Right cardiac atrium (tissue), 5 donors: ENCODE measurements around the gene DUSP1. TPM values are rescaled to one million over a fixed set of nuclear protein-coding genes. Genes with fewer than 3 reads are reported as not detected.

Experiments used
- ATAC-seq, 2 donors: fragments of 200-7000 bp; cut with Tn5 transposase; one replicate each; pipeline versions ENCODE4 v1.8.0 to v1.9.1; 2020; ENCODE audit warnings: moderate library complexity in 2 of 2, mild to moderate bottlenecking in 1 of 2
- DNase-seq, 3 donors: peaks; one replicate each; pipeline ENCODE4 v3.0.0-alpha.2; 2020
- H3K27ac ChIP-seq: one replicate; pipeline ENCODE4 v1.5.1; 2013; ENCODE audit warnings: mild to moderate bottlenecking, low read length, control low read depth, moderate library complexity
- H3K27me3 ChIP-seq: one replicate; pipeline ENCODE4 v1.6.1; 2013; ENCODE audit not compliant: control insufficient read depth, insufficient read depth
- H3K4me1 ChIP-seq: one replicate; pipeline ENCODE4 v1.6.1; 2013; ENCODE audit warnings: low read length; ENCODE audit not compliant: control insufficient read depth, insufficient read depth
- H3K4me3 ChIP-seq: one replicate; pipeline ENCODE4 v1.5.1; 2013; ENCODE audit warnings: low read length, control low read depth
- H3K9me3 ChIP-seq: one replicate; pipeline ENCODE4 v1.6.1; 2013; ENCODE audit warnings: low read length; ENCODE audit not compliant: control insufficient read depth
- WGBS: extraction: QIAGEN DNeasy Blood & Tissue Kit; methylation state at CpG from one replicate; pipeline ENCODE4 v1.1.7; 2013; 5-methylcytosine and 5-hydroxymethylcytosine counted together
- intact Hi-C, 4 donors: fragments of 100-400 bp; cut with DNase I; formaldehyde crosslinking; loops; one replicate each; pipeline versions ENCODE4 v1.11.0 to v1.14.0; 2022 to 2023
- polyA plus RNA-seq: library from polyadenylated mRNA; stranded (reverse); fragments of 200-250 nt; gene quantifications from one replicate; pipeline ENCODE4 v1.2.3, GENCODE V29; 2013
- total RNA-seq, 4 donors: library from RNA; stranded (reverse); fragmentation: NEBNext Ultra II Directional; extraction: Animal tissue kit (Norgen Biotek cat#: 25700); gene quantifications; one replicate each; pipeline ENCODE4 v1.2.1, GENCODE V29; 2021
- donor health status: healthy with polysubstance abuse.
- donor health status: DM: no; HTN: yes; CAD: no.
- donor health status: DM: no; HTN: no; CAD: no.
- donor health status: DM: no; HTN: yes; CAD: no; lungs with severe emphysema.
- donor health status: DM: yes; HTN: yes; CAD: no.

DUSP1 gene
- total and polyA plus RNA-seq, 5 donors: 78.7 to 247 (median 97.6) TPM

- H3K27ac ChIP-seq: peak overlapping the region; percentile 50
- H3K9me3 ChIP-seq: no peaks in the 10 kb centered on the region
- no peak for ATAC-seq
- intact Hi-C loops: no loop called here
- no peak for DNase-seq
- WGBS: 90% methylated on average over 11 of the region's 11 CpGs
- no peaks in the 10 kb centered on the region for H3K27me3 ChIP-seq
- H3K4me1 ChIP-seq: no peaks in the 10 kb centered on the region
- H3K4me3 ChIP-seq: no peak overlapping the region
Measured at GRCh38 chr5:172807766-172808311, 36.8 kb upstream of the DUSP1 start.

DNA sequence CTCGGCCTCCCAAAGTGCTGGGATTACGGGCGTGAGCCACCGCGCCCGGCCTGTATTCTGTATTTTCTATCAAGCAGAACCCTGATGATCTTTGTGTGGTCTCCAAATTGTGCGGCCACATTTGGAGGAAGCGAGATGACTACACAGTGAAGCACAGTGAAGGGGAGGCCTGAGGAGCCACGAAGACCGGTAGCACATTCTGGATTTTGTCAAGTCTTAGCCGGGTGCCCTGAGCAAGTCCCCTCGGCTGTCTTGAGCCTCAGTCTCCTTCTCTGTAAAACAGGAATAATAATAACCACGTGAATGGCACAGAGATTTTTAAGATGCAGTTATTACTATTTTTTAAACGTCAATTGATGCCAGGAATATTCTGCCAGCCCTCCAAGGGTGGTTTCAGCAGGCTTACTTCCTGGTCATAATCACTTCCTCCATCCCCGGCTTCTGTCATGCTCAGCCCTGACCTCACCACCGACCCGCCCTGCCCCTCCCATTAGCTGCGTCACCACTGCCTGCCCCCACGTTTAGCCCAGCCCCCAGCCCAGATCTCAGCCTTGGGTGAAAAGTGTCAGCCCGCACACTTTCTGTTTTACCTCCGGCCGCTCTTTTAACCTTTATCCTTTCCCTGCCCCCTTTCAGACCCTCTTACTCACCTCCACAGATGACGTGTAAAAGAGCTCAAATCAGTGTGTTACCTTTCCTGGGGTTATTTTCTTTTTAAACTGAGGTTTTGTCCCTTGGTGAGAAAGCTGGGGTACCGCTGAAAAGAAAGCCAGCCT, 36.1 kb upstream of the DUSP1 start:
- H3K27ac ChIP-seq: peak overlapping the region; percentile 58
- ATAC-seq (peak; percentile 98 to 99), DNase-seq (peak; percentile 88 to 95 (median 95))
- H3K4me3 ChIP-seq: peak overlapping the region; percentile 5
- intact Hi-C loops: no loop called here
- H3K27me3 ChIP-seq: no peaks in the 10 kb centered on the region
- WGBS: 59% methylated on average over 24 of the region's 24 CpGs
- no peaks in the 10 kb centered on the region for H3K4me1 ChIP-seq
- H3K9me3 ChIP-seq: no peaks in the 10 kb centered on the region

- intact Hi-C loops: no loop called here
- Histone ChIP-seq H3K9me3 (no peaks in the 10 kb centered on the region), H3K27me3 (no peaks in the 10 kb centered on the region), H3K4me1 (no peaks in the 10 kb centered on the region), H3K4me3 (no peak overlapping the region), H3K27ac (no peak overlapping the region)
- WGBS: 80% methylated on average over 9 of the region's 9 CpGs
- ATAC-seq: no peak
- peak; percentile 26 to 78 (median 74) for DNase-seq
Measured at GRCh38 chr5:172805736-172806255, 34.8 kb upstream of the DUSP1 start.

DNA sequence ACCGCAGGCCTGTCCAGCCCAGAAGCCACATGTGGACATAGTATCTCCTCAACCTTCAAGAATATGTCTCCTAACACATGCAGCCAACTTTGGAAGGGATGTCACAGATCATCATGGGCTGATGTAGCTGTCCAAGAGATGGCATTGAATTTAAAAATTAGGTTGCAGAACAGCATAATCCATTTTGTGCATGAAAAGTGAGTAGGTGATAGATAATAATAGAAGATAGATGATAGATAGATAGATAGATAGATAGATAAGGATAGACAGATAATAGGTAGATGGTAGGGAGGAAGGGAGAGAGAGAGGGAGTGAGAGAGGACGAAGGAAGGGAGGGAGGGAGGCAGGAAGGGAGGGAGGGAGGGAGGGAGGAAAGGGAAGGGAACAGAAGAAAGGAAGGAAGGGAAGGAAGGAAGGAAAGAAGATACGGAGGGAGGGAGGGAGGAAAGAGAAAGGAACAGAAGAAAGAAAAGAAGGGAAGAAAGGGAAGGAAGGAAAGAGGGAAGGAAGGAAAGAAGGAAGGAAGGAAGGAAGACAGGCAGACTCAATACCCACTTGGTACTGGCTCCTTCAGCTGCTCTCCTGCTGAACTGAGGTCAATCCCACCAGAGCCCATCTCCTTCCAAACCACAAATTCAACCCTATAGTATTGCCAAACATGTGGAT, 34.2 kb upstream of the DUSP1 start:
- H3K27ac ChIP-seq: no peak overlapping the region
- no peaks in the 10 kb centered on the region for H3K27me3 ChIP-seq
- no peak overlapping the region for H3K4me3 ChIP-seq
- 71% methylated on average over 3 of the region's 3 CpGs for WGBS
- no peak for ATAC-seq
- no peaks in the 10 kb centered on the region for H3K9me3 ChIP-seq
- H3K4me1 ChIP-seq: no peaks in the 10 kb centered on the region
- intact Hi-C loops: no loop called here
- no peak for DNase-seq

GRCh38 chr5:172802567-172803176, 31.7 kb upstream of the DUSP1 start:
- Histone ChIP-seq H3K4me3 (no peak overlapping the region), H3K4me1 (no peaks in the 10 kb centered on the region), H3K9me3 (no peaks in the 10 kb centered on the region), H3K27ac (no peak overlapping the region), H3K27me3 (no peaks in the 10 kb centered on the region)
- intact Hi-C loops: no loop called here
- ATAC-seq (no peak), DNase-seq (no peak)
- 85% methylated on average over 4 of the region's 4 CpGs for WGBS

GRCh38 chr5:172802112-172802511, 31.1 kb upstream of the DUSP1 start:
- Histone ChIP-seq H3K4me3 (no peak overlapping the region), H3K4me1 (no peaks in the 10 kb centered on the region), H3K9me3 (no peaks in the 10 kb centered on the region), H3K27me3 (no peaks in the 10 kb centered on the region), H3K27ac (no peak overlapping the region)
- 98% methylated on average over 2 of the region's 2 CpGs for WGBS
- intact Hi-C loops: no loop called here
- ATAC-seq: no peak
- DNase-seq: no peak

DNA sequence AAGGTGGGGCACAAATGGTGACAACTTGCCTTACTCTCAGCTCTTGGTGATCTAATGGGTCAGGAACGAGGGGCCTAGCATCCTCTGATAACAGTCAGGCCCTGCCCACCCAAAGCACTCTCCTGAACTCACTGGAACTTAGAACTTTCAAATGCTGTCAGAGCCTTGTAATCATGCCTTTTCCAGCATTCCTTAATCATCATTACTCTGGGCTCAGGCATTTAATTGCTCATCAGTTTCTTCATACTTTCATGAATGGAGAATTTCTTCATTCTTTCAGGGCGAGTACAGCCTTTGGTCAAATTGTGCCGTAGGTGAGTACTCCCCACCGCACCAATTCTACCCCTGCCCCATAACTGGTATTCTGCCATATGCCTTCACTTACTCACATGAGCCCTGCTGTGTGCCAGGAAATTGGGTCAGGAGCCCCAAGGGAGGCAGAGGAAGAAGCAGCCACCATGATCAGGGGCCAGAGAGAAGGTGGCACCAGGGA, 30.2 kb upstream of the DUSP1 start:
- intact Hi-C loops: no loop called here
- no peaks in the 10 kb centered on the region for H3K4me1 ChIP-seq
- H3K27me3 ChIP-seq: no peaks in the 10 kb centered on the region
- no peak overlapping the region for H3K4me3 ChIP-seq
- H3K9me3 ChIP-seq: no peaks in the 10 kb centered on the region
- peak in 1 of 2 donors; percentile 54 for ATAC-seq
- DNase-seq: peak in 1 of 3 donors; percentile 20
- WGBS: 64% methylated on average over 4 of the region's 4 CpGs
- H3K27ac ChIP-seq: no peak overlapping the region

GRCh38 chr5:172800088-172800551, 29.1 kb upstream of the DUSP1 start:
- WGBS: 82% methylated on average over 16 of the region's 16 CpGs
- Histone ChIP-seq H3K9me3 (no peaks in the 10 kb centered on the region), H3K4me1 (no peaks in the 10 kb centered on the region), H3K27ac (no peak overlapping the region), H3K27me3 (no peaks in the 10 kb centered on the region), H3K4me3 (no peak overlapping the region)
- DNase-seq (peak; percentile 62 to 84 (median 79)), ATAC-seq (peak; percentile 12)
- intact Hi-C loops: no loop called here

- ATAC-seq (no peak), DNase-seq (no peak)
- 90% methylated on average over 6 of the region's 6 CpGs for WGBS
- Histone ChIP-seq H3K27ac (no peak overlapping the region), H3K4me1 (peaks cover 2% of the 10 kb centered on the region), H3K27me3 (no peaks in the 10 kb centered on the region), H3K4me3 (no peak overlapping the region), H3K9me3 (no peaks in the 10 kb centered on the region)
- intact Hi-C loops: no loop called here
Measured at GRCh38 chr5:172799416-172799815, 28.4 kb upstream of the DUSP1 start.

DNA sequence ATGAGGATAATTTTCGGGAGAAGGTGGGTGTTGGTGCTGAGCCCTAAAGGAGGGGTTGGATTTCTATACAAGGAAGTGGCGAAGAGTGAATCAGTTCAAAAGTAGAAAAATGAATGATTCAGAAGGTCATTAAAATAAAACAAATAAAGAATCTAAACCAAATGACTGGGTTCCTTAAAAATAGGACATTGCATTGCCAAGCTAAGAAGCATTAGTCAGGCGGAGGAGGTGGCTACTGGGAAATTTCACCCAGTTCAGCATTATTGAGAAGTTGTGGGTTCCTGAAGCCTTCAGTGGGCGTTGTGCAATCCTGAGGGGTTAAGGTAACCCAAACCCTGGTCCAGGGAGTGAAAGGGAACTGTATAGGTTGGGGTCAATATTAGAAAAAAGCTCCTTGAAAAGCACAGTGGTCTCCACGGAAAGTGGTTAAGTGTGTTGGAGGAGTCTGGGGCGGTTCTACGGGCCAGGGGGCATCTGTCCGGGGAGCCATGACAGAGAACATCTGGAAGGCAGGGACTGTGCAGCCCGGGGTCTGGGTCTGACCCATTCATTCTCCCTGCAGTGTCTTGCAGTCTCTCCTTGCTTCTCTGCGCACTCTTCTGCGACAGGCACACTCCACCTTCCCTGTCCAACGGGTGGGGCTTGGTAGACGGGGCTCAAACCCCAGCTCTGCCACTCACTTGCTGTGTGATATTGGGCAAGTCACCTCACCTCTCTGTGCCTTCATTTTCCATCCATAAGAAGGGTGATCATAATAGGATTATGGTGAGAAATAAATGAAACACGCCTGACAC, 27.6 kb upstream of the DUSP1 start:
- intact Hi-C loops: no loop called here
- no peak for DNase-seq

More for the DNA sequence above, 27.6 kb upstream of the DUSP1 start:
- no peak for ATAC-seq
- H3K27ac ChIP-seq: no peak overlapping the region
- WGBS: 76% methylated on average over 14 of the region's 14 CpGs
- H3K4me3 ChIP-seq: no peak overlapping the region
- H3K27me3 ChIP-seq: no peaks in the 10 kb centered on the region
- H3K4me1 ChIP-seq: peaks cover 5% of the 10 kb centered on the region
- H3K9me3 ChIP-seq: no peaks in the 10 kb centered on the region
